DMS 273 (cell line): ENCODE results near the gene PCNX3.
A peak's percentile ranks its signal among the peaks of the same experiment; 100 is the strongest.

Experiments
- DNase-seq: peaks from one replicate; lab custom pipeline; 2025; ENCODE audit not compliant: unreplicated experiment; lab: John Stamatoyannopoulos, UW

Gene PCNX3

DNA sequence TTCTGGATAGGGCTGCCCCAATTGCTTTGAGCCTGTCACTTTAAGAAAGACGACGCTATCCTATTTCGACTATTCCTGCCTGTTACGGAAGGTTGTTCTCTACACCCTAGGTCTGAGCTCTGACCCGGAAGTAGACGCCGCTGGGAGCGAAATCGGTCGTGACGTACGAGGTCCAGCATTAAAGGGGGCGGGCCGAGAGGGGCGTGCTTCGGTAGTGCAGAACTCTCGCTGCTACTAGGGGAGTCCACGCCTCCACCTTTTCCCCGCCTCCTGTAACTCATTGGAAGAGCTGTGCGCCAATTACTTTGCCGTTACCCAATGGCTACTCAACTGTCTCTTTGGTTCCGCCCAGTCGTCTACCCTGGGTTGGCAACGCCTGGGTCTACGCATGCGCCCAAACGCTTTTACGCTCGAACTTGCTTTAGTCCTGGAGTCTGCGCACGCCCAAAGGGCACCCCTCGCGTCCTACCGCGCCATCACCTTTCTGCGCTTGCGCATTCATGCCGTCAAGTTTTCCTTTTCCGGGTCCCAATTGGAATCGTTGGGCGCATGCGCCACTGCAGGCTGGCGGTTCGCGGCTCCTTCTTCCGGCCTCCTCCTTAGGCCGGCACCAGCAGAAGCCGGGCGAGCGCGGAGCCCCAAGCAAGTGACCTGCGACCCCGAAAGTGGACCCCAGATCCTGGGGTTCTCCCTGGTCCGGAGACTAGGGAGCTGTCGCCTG, at the start of gene PCNX3:
TSS of gene PCNX3 (plus strand) at position 548 of the 721 bp plus-strand sequence. CDS start 536 bp downstream, outside the sequence.
- peak; percentile 99 for DNase-seq

DNA sequence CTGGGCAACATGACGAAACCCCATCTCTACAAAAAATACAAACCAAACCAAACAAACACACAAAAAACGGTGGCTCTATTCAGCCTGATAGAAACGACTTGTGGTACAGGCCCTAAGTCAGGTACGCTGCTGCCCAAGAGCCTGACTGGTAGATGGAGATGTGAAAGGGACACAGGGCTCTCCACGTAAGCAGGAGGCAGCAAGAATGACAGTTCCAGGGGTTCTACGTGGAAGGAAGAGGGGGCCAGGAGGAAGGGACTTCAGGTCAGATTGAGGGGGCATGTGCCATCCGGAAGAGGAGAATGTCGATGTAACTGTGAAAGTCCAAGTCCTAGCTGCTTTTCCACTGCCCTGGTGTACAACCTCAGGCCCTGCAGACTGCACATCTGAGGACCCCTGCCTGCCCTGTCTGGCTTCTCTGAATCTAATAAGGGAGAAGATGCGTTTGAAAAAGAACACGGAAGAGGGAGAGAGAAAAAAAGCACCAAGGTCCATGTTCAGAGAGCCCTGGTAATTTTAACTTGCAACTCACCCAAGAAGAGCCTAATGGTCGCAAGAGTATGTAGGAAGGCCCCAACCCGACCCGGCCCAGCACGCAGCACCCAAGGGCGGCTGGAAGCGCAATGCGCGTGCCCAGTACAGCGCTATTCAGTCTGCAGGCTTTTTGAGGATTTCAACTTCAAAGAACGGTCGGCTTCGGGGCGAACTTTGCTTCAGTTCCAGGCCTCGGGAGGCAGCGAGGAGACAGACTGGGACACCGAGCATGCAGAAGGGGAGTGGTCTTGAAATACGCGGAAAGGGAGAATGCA, 46.2 kb upstream of the PCNX3 start:
- no peak for DNase-seq

DNA sequence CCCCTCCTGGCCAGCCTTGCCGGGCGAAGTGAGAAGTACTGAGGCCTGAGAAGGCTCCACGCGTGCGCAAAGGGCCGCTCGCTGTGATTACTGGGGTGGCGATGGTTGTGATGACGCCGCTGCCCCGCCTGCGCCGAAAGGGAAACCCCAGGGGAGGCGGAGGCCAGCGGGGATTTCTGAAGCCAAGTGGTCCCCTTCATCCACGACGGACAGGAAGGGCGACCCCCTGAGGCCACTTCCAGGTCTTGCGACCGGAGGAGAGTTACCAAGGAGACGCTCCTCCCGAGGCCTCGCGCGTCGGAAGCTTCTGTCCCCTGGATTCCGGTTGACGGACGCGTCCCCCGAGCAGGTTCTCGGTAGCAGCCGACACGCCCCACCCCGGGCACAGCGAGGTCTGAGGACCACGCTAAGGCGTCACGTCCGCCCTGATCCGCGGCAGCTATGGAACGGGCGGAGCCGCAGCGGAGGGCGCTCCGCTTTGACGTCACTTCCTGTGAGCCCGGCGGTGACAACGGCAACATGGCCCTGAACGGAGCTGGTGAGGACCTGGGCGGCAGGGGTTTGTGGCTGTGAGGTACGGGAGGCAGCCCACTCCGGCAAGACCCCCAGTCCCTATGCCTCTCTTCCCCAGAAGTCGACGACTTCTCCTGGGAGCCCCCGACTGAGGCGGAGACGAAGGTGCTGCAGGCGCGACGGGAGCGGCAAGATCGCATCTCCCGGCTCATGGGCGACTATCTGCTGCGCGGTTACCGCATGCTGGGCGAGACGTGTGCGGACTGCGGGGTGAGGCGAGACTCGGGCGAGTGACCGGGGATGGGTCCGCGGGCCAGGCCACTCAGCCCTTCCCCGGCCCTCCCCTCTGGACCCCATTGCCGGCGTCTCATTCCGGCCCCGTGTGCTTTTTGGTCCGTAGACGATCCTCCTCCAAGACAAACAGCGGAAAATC, 45.3 kb upstream of the PCNX3 start, which contains the start of gene ZNRD2:
TSS of gene ZNRD2 (plus strand) at position 505 of the 946 bp plus-strand sequence. CDS start at position 520, 15 bp downstream.
- DNase-seq: peak; percentile 98

DNA sequence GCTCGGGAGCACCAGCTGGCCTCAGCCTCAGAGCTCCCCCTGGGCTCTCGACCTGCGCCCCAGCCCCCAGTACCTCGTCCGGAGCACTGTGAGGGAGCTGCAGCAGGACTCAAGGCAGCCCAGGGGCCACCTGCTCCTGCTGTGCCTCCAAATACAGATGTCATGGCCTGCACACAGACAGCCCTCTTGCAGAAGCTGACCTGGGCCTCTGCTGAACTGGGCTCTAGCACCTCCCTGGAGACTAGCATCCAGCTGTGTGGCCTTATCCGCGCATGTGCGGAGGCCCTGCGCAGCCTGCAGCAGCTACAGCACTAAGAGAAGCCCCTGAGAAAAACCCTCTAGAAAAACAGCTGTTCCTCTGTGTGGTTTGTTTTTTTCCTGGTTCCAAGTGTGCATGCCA, 44.2 kb upstream of the PCNX3 start:
- DNase-seq: no peak

DNA sequence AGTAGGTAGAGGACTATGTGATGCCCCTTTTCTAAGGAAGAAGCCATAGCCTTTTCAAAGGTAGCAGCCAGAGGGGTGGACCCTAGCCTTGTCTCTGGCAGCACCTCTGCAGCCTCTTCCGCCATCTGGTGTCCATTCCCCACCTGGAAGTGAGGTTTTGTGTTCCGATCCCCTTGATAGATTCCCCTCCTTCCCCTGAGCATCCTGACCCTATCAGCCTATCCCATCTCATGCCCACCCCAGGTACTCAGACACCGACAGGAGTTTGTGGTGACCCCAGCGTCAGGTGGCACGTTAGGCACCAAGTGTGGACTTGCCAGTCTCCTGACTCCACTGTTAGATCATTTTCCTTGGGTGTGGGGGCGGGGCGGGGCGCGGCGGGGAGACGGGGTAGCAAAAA, 43.6 kb upstream of the PCNX3 start:
- DNase-seq: peak; percentile 69

DNA sequence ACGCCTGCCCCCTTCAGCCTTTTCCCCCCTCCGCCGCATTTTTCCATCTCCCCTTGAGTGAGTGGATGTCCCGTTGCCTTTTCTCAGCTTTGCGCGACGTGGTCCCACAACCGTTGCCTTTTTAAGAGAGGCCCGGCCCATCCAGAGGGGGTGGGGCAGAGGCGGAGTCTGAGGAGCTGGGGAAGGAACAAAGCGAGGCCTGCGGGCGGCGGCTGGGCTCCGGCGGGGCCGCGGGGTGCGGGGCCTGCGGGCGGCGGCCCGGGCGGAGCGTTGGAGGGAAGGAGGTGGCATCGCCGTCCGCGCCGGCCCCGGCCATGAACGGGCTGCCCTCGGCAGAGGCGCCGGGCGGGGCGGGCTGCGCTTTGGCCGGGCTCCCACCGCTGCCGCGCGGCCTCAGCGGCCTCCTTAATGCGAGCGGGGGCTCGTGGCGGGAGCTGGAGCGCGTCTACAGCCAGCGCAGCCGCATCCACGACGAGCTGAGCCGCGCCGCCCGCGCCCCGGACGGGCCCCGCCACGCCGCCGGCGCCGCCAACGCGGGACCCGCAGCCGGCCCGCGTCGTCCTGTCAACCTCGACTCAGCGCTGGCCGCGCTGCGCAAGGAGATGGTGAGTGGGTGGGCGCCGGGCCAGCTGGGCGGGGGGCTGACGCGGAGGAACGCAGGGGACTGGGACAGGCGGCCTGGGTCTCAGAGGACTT, 43.1 kb upstream of the PCNX3 start, which contains the start of gene FAM89B:
TSS of gene FAM89B (plus strand) at position 183 of the 696 bp plus-strand sequence. CDS start at position 315, 132 bp downstream.
- peak; percentile 90 for DNase-seq

DNA sequence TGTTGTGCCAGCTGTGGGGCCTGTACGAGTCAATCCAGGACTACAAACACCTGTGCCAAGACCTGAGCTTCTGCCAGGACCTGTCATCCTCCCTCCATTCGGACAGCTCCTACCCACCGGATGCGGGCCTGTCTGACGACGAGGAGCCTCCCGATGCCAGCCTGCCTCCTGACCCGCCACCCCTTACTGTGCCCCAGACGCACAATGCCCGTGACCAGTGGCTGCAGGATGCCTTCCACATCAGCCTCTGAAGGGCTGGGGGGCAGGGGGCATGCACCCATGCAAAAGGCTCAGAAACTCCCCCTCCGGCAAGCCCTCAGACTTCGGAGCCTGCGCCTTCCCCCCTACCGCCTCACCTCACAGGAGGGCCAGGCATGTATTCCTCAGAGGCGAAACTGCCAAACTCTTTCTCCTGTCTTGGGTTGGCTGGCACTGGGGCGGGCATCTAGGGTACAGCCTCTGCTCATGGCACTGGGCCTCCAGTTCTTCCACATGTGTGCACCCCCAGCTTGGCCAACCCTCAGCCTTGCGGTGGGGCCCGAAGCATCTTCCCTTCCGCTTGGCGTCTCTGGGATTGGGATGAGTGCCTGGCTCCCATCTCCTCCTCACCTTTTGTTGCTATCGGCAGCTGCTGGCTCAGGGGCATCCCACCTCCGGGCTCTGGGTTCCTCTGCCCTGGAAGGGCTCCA, 42.0 kb upstream of the PCNX3 start:
- no peak for DNase-seq

DNA sequence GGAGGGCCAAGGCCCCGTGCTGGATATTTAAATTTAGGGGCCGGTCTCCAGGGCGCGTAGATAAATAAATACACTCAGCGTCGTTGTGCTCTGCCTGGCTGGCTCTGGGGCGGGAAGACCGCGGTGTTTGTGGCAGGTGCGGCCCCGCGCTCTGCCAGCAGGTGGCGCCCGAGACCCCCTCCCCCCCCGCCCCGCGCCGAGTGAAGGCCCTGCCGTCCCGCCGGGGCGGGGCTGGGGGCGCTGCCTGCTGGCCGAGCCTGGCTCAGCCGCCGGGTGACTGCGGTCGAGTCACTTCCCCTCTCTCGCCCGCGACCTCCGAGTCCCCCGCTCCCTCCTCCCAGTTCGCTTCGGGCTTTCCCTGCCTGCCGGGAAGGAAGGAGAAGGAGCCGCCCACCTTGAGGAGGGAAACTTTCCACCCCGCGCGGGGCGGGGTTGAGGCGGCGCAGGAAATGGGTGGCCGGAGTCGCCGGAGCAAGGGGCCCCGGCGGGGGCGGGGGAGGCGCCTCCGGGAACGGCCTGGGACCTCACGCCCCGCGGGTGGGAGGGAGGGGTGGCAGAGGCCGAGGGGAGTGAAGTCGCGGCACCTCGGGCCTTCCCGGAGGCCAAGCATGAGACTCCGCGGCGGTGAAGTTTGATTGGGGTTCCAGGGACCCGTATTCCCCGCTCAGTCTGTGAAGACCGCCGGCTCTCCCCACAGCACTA, 41.3 kb upstream of the PCNX3 start:
- DNase-seq: peak; percentile 87

DNA sequence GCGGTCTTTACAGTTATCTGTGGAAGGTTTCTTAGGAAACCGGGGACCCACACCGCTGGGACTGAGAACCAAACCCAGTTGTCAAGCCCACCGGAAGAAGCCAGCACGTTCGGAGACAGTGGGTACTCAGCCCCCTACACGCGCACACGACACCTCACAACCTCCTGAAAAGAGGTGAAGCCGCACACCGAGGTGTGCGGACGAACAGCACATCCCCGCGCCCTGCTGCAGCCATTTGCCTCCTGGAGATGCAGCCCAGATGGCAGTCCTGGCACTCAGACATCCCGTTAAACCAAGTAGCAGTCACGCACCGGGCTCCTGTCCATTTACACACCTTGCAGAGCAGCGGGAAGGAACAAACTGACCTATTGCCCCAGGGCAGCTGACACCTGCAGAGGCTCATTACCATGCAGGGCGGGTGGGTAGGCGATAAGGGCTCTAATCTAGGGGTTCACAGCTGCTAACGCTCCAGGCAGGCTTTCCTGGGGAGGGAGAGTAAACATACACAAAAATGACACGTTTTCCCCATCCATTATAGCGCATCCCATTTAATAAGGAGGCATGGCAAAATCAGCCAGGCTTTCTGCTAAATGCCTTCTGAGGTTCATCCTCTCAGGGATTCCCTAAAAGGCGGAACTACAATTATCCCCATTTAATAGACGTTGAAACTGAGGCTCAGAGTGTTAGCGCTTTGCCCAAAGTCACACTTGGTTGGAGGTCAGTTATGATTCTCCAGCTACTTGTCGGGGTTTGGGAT, 40.6 kb upstream of the PCNX3 start:
- DNase-seq: no peak

DNA sequence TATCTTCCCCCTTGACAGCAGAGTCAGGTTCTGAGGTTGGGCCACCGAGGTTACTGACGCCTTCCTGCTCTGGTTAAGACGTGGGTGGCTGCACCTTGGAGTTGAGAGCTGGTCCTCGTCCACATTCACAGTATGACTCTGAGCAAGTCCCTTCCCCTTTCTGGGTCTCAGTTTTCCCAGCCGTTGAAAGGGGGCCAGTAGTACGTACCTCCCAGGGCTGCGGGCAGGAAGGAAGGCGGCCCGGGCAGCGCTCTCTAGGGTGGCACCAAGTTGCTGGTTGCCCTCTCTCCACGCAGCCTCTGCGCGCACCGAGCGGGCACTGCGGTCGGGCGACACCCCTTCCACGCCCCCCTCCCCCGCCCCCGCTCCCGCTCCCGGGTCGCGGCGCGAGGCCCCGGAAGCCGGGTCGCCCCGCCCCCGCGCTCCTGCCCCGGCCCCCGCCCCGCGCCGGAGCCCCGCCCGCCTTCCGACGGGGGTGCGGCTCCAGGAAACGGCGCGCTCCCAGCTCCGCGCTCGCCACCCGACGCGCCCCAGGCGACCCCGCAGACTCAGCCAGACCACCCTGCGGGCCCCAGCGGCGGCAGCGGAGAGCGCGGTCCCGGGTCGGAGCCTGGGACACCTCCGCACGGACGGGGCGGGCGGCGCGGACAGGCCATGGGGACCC, 39.9 kb upstream of the PCNX3 start, which contains the start of gene EHBP1L1:
TSS of gene EHBP1L1 (plus strand) at position 486 of the 664 bp plus-strand sequence. CDS start 250 bp downstream, outside the sequence.
- DNase-seq: no peak

DNA sequence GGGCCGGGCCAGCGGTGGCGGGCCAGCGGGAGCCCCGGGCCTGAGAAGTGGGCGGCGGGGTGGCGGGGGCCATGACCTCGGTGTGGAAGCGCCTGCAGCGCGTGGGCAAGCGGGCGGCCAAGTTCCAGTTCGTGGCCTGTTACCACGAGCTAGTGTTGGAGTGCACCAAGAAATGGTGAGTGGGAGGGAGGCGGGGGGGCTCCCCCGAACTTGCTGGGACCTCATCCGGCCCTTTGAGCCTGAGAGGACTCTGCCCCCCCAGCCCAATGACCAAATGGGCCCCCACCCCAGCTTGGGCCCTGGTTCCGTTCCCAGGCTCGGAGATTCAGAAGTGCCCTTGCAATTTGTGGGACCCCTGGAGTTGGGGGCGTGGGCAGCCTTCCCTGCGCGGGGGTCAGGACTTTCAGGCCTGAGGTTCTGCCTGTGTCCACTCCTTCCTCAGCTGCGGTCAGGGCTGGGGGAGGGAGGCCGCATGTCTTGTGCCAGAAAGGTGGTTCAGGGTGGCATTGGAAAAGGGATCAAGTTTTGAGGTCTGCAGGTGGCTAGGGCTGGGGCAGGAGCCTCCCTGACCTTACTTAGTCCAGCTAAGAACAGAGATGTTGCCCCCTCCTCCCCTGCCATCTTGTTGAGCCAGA, 39.2 kb upstream of the PCNX3 start:
- no peak for DNase-seq

DNA sequence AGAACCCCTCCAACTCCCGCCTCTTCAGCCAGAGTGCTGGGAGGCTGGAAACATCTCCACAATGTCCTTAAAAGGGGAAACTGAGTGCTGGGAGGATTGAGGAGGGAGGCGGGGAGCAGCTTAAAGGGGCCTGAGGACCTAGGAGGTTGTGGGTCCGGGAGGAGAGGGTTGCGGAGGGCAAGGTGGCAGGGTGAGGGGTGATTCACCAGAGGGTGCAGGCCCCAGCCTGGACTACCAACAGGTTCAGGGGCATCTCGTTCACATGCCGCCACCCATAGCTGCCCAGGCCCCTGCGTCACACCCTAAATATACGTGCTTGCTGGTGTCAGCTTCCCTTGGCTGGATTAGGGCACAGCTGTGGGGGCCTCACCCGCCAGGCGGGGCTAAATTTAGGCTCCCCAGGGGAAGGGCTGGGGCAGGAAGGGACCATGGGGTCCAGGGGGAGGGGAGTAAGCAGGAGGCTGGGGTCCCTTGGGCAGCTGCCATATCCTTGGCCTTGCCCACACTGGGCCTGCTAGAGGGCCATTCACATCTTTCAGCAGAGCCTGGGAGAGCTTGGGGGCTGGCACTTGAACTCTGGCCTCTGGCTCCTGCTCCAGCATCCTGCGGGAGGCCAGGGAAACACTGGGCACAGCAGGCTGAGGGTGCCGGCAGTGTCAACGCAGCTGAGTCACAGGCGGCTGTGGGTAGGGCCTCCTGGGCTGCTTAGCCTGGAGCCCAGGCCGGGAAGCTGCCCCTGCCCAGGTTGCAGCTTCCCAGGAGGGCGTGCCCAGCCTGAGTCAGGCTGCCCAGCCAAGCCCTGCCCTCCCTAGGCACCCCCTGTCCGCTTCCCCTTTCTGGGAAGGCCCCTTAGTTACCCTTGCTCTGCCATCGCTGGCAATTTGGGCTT, 38.5 kb upstream of the PCNX3 start:
- DNase-seq: no peak

DNA sequence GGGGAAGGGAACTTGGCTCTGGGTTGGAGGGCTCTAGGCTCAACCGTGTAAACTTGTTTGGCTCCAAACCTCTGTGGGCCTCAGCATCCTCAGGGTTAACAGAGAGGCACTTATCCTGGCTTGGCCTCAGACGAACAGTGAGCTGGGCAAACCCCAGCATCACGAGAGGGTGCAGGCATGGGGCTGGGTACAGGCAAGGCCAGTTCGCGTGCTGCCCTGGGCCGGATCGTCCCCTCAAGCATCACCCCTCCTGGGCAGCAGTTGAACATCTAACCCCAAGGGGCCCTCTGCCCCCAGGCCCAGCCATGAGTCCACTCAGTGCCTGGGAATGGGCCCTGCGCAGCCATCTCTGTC, 37.8 kb upstream of the PCNX3 start:
- DNase-seq: no peak

DNA sequence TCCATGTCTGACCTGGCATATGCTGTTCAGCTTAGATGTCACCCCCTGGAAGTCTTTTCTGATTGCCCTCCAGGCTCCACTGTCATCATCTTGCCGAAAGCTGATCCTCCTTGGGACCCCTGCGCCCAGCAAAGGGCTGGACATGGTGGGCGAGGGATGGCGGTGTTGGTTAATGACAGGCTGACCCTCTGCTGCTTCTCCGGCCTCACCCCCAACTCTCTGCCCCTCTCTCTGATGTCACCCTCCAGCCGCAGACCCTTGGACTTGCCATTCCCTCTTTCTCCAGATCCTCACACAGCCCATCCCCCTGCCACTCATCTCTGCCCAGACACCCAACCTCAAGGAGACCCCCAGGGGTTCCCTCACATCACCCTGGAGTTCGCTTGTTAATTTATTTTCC, 37.4 kb upstream of the PCNX3 start:
- DNase-seq: no peak

DNA sequence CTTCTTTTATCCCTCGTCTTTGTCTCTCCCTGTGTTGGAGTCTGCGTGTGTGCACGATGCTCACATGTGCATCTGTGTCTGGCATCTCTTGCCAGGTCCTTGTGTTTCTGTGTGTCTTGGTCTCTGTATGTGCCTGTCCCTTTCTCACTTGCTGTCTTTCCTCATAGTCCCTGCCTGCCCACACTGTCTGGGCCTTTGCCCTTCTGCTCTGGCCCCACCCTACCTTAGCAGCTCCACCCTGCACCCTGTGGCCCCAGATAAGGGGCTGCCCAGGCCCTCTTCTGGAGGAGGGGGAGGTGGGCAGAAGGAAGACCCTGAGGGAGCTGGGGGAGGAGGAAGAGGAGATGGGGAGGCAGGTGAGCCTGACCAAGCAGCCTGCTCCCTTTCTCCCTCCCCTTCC, 36.9 kb upstream of the PCNX3 start:
- no peak for DNase-seq

DNA sequence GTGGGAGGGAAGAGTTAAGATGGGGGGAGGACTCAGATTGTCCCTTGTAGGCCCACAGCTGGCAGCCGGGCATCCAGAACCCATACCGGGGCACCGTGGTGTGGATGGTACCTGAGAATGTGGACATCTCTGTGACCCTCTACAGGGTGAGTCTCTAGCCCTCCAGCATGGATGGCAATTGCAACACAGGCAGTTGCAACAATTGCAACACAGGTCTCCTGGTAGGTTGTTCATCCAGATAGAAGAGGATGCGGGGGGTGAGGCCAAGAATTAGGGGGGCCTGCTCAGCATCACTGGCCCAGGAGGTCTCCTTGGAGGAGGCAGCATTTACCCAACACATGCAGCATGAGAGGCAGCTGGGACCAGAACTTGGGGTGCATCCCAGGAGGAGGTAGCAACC, 36.3 kb upstream of the PCNX3 start:
- DNase-seq: no peak
